Measurements from ENCODE around the gene DEPDC4.
"Not testable (repeated sequence)": the region's sequence is repeated elsewhere in the genome, so short reads cannot be mapped to it uniquely, and the experiment has no call there.

Gene DEPDC4

DNA sequence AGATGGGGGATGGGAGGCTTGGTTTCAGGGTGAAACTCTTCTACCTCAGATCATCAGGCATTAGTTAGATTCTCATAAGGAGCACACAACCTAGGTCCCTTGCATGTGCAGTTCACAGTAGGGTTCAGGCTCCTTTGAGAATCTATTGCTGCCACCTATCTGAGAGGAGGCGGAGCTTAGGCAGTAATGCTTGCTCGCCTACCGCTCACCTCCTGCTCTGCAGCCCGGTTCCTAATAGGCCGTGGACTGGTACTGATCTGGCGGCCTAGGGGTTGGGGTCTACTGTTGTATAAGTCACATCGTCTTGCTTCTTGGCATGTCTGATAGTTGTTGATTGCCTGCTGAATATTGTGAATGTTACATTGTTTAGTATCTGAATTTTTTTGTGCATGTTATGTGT is 12.3 kb upstream of the DEPDC4 start:
- in situ Hi-C loops (cut with HindIII; ENCODE audit: low pct_unique_long_range_greater_than_20kb, low sequenced_read_pairs) = no loop called here
- TF ChIP-seq JUND (IDR thresholded peaks at IDR 0.05; ENCODE audit: low read depth) = no peak
- DNase-seq (ENCODE audit: low read depth in 1 of 2, low spot score in 1 of 2) = no peak

DNA sequence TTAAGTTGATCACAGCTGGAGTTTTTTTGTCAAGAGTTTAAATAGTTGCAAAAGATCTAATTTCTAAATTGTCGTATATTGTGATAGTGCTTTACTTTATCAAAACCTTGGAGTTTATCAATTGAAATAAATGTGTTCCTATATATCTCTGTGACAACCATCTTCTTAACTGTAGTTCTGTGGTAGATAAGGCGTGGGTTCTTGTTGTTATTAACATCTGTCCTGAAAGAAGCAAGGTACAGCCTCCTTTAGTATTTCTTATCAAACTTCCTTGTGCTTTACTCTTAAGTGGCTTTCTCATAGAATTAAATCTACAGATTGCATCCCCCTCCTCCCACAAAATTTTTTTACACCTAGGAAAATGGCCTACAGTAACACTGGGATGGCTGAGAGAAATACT is 7.4 kb upstream of the DEPDC4 start:
- in situ Hi-C loops (cut with HindIII; ENCODE audit: low pct_unique_long_range_greater_than_20kb, low sequenced_read_pairs) = no loop called here
- TF ChIP-seq JUND (IDR thresholded peaks at IDR 0.05; ENCODE audit: low read depth) = no peak
- DNase-seq (ENCODE audit: low read depth in 1 of 2, low spot score in 1 of 2) = no peak

DNA sequence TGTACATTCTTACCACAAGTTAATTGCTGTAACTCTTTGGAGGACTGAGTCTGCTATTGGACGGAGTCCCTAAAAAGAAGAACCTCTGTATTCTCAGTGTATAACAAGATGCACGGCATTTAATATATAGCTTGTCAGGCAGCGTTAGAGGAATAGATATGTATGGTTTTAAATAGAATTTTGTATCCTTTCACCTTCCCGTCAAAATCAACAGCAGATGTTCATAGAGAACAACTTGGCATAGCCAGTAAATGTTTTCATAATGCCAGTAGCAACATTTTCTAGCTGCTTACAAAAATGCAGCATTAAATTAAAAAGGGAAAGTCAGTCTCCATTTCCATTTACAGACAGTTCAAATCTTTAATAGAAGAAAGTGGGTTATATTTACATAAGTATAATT is 6.9 kb upstream of the DEPDC4 start:
- no peak for TF ChIP-seq JUND (IDR thresholded peaks at IDR 0.05; ENCODE audit: low read depth)
- in situ Hi-C loops (cut with HindIII; ENCODE audit: low pct_unique_long_range_greater_than_20kb, low sequenced_read_pairs) = no loop called here
- no peak for DNase-seq (ENCODE audit: low read depth in 1 of 2, low spot score in 1 of 2)

DNA sequence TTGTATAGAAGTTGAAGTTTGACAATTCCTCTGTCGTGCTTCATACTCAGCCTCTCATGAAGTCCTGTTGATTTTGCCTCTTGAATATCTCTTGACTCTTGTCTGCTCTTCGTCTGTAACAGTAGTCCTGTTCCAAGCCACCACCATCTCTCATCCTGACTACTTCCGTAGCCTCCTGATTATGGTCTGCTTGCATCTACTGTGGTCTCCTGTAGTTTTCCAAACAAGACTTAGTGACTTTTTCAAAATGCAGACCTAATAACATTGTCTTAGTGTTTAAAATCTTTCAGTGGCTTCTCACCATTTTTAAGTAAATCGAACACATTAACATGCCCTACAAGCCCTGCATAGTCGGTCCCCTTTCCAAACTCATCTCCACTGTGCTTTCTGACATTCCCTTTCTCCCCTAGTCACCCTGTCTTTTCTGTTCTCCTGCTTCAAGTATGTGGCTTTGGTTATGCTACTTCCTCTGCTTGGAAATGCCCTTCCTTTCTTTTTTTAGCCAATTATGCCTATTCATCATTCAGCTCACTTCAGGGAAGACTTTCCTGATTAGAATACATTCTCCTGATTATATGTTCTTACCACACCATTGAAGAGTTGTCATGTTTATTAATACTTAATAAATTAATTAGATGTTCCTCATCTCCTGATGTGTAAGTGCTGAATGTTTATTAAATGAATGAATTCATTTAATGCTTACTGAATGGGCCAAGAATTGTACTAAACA is 2.1 kb upstream of the DEPDC4 start:
- DNase-seq (ENCODE audit: low read depth in 1 of 2, low spot score in 1 of 2) = peak in 1 of 2 experiments; percentile 12
- TF ChIP-seq JUND (IDR thresholded peaks at IDR 0.05; ENCODE audit: low read depth) = no peak
- in situ Hi-C loops (cut with HindIII; ENCODE audit: low pct_unique_long_range_greater_than_20kb, low sequenced_read_pairs) = no loop called here

DNA sequence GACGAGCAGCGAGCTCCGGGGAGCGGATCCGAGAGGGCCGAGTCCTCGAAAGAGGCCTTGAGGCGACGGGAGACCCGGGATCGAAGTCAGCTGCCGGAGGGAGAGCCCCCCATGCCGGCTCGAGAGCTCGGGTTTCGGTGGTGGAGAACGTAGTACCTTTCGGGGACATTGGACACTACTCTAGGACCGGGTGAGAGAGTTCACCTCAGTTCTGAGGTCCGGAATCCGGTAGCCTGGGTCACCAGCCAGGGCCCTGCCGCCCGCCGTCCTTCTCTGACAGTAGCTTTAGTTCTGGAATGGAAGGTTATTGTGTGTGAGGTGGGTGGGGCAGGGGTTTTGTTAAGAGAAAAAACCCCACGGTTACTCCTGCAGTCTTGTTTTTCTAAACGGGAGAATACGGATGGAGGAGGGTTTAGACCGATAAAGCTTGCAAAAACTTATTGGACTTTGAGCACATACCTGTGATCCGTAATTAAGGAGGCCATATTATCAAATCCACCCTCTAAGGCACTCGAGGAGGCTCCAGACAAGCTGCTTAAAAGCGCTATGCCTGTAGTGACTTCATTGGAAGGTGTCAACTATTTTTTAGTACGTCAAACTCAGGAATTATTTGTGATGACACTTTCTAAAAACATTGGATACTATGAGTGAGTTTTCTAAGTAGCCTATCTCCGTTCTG is 863 bp upstream of the DEPDC4 start:
- no peak for TF ChIP-seq JUND (IDR thresholded peaks at IDR 0.05; ENCODE audit: low read depth)
- DNase-seq (ENCODE audit: low read depth in 1 of 2, low spot score in 1 of 2) = peak; percentile 14 to 41
- in situ Hi-C loops (cut with HindIII; ENCODE audit: low pct_unique_long_range_greater_than_20kb, low sequenced_read_pairs) = no loop called here

DNA sequence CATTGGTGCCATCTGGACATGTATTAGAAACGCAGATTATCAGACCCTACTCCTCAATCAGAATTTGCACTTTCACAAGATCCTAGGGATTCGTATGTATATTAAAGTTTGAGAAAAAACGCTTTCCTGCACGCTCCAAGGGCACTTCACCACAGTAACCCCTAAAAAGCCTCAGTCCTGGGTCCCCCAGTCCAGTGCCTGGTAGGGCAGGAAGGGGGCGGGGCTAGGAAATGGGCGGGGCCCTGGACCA is 369 bp downstream of the DEPDC4 start:
- TF ChIP-seq JUND (IDR thresholded peaks at IDR 0.05; ENCODE audit: low read depth) = no peak
- DNase-seq (ENCODE audit: low read depth in 1 of 2, low spot score in 1 of 2) = peak in 1 of 2 experiments; percentile 89
- in situ Hi-C loops (cut with HindIII; ENCODE audit: low pct_unique_long_range_greater_than_20kb, low sequenced_read_pairs) = no loop called here

DNA sequence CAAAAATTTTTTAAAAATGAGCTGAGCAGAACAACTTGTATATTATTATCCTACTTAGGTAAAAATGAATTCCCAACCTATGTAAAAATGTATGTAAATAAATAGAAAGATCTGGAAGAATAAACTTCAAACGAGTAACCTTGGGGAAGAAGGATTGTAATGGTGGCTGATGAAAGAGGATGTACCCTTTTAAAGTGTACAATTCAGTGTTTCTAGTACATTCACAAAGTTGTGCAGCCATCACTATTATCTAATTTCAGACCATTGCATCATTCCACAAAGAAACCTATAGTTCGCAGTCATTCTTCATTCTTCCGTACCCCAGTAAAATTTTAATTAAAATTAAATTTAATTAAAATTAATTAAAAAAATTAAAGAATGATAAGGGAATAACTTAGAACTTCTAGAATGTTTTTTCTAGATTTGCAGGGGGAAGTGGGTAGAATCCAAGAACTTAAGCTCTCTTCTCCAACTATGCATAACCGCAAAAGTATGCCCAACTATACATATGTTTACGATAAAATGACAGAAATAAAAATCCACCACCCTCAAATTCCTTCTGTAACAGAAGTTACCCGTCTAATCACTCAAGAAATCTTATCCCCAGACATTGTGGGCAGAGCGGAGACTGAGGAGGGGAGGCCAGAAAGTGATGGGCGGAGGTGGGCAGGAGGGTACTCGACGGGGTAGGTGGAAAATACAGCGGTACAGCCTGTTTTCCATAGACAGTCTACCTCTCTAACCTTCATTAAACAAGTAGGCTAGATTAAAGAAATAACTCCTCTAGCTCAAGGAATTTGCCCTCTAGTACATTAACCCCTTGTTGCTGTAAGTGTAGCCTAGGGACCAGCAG is 921 bp downstream of the DEPDC4 start:
- DNase-seq (ENCODE audit: low read depth in 1 of 2, low spot score in 1 of 2) = no peak
- in situ Hi-C loops (cut with HindIII; ENCODE audit: low pct_unique_long_range_greater_than_20kb, low sequenced_read_pairs) = no loop called here
- no peak for TF ChIP-seq JUND (IDR thresholded peaks at IDR 0.05; ENCODE audit: low read depth)

DNA sequence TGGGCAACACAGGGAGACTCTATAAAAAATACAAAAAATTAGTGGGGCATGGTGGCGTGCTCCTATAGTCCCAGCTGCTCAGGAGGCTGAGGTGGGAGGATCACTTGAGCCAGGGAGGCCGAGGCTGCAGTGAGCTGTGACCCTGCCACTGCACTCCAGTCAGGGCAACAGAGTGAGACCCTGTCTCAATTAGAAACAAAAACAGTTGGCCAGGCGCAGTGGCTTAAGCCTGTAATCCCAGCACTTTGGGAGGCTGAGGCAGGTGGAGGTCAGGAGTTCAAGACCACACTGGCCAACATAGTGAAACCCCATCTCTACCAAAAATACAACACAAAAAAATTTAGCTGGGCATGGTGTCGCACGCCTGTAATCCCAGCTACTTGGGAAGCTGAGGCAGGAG is 1.8 kb downstream of the DEPDC4 start:
- in situ Hi-C loops (cut with HindIII; ENCODE audit: low pct_unique_long_range_greater_than_20kb, low sequenced_read_pairs); DNase-seq (ENCODE audit: low read depth in 1 of 2, low spot score in 1 of 2): not testable (repeated sequence)

DNA sequence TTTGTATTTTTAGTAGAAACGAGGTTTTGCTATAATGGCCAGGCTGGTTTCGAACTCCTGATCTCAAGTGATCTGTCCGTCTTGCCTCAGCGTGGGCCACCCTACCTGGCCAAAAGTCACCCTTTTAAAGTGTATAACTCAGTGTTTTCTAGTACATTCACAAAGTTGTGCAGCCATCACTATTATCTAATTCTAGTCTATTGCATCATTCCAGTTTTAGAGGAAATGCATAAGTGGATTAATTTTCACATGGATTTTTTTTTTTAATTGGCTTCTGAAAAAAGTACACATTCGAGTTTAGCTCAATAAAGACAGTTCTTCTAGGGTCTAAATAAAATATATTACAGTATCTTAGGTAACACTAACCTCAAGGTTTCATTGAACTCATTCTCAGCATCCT is 3.7 kb downstream of the DEPDC4 start:
- TF ChIP-seq JUND (IDR thresholded peaks at IDR 0.05; ENCODE audit: low read depth) = no peak
- in situ Hi-C loops (cut with HindIII; ENCODE audit: low pct_unique_long_range_greater_than_20kb, low sequenced_read_pairs) = no loop called here
- no peak for DNase-seq (ENCODE audit: low read depth in 1 of 2, low spot score in 1 of 2)

DNA sequence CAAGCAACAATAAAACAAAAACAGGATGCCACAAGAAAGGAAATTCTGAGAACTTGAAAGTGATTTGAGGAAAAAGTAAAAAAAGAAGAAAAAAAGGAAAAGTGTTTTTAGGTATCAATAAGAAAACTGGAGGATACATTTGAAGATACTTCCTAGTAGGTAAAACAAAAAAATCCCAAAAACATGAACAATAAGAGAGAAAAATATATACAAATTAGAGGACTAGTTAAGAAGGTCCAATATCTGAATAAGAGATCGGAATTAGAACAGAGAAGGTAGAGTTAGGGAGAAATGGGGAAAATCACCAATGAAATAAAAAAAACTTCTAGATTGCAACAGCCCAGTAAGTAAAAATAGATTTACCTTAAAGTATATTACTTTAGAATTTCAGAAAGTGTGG is 8.8 kb downstream of the DEPDC4 start:
- no peak for TF ChIP-seq JUND (IDR thresholded peaks at IDR 0.05; ENCODE audit: low read depth)
- in situ Hi-C loops (cut with HindIII; ENCODE audit: low pct_unique_long_range_greater_than_20kb, low sequenced_read_pairs) = no loop called here
- DNase-seq (ENCODE audit: low read depth in 1 of 2, low spot score in 1 of 2) = no peak

DNA sequence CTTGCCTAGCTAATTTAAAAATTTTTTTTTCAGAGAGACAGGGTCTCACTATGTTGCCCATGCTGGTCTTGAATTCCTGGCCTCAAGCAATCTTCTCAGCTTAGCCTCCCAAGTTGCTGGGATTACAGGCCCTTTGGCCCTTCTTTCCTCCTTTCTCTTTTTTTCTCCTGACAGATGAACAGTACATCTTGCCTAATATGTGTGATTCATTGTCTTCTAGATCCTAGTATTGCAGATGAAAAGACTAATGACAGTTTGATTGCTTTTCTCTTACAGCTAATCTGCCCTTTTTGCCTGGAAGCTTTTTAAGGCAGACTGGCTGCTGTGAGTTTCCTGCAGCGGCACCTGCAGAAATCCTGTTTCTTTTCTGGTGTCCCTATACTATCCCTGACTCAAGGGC is 12.0 kb downstream of the DEPDC4 start:
- DNase-seq (ENCODE audit: low read depth in 1 of 2, low spot score in 1 of 2) = no peak
- in situ Hi-C loops (cut with HindIII; ENCODE audit: low pct_unique_long_range_greater_than_20kb, low sequenced_read_pairs) = no loop called here

DNA sequence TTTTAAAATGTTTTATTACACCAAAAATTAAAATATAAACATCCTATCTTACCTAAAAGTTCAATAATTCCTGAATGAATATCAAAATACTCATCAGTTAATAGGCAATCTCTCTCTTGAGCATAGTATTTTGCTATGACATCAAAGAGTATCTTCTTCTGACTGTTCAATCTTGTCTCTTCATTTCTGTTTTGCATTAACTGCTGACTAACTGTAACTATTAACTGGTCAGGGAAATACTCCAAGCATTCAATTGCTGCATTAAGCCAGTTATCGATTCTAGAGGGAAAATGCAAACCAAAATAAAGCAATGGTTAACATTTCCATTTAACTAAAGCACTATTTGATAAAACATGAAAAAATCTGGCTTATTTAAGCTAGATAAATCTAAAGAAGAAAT is 13.4 kb downstream of the DEPDC4 start:
- in situ Hi-C loops (cut with HindIII; ENCODE audit: low pct_unique_long_range_greater_than_20kb, low sequenced_read_pairs) = no loop called here
- DNase-seq (ENCODE audit: low read depth in 1 of 2, low spot score in 1 of 2) = no peak
- no peak for TF ChIP-seq JUND (IDR thresholded peaks at IDR 0.05; ENCODE audit: low read depth)

More for the DNA sequence above, 12.0 kb downstream of the DEPDC4 start:
- TF ChIP-seq JUND (IDR thresholded peaks at IDR 0.05; ENCODE audit: low read depth) = no peak

DNA sequence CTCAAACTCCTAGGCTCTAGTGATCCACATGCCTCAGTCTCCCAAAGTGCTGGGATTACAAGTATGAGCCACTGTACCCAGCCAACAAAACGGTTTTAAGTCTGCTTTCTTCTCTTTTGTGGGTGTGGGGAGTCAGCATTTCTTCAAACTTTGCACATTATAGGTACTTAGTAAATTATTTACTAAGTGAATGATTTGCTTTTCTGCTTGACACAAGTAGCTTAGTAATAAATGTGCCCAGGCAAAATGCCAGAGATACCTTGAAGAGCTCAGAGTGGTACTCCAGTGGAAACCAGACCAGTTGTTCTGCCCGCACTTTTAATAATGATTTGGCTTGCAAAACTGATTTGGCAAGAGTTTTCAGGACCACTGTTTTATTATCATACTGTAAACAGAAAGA is 15.0 kb downstream of the DEPDC4 start:
- no peak for TF ChIP-seq JUND (IDR thresholded peaks at IDR 0.05; ENCODE audit: low read depth)
- no peak for DNase-seq (ENCODE audit: low read depth in 1 of 2, low spot score in 1 of 2)
- in situ Hi-C loops (cut with HindIII; ENCODE audit: low pct_unique_long_range_greater_than_20kb, low sequenced_read_pairs) = no loop called here
